GM21825 (cell line): ENCODE results near the gene AMZ2.
"Not testable (repeated sequence)": the region's sequence is repeated elsewhere in the genome, so short reads cannot be mapped to it uniquely, and the experiment has no call there.

ENCODE experiments used
- ATAC-seq: cut with Tn5 transposase; IDR thresholded peaks from one replicate; pipeline ENCODE4 v1.9.1; 2021; ENCODE audit warnings: mild to moderate bottlenecking, moderate library complexity; ENCODE audit not compliant: unreplicated experiment

The AMZ2 gene

DNA sequence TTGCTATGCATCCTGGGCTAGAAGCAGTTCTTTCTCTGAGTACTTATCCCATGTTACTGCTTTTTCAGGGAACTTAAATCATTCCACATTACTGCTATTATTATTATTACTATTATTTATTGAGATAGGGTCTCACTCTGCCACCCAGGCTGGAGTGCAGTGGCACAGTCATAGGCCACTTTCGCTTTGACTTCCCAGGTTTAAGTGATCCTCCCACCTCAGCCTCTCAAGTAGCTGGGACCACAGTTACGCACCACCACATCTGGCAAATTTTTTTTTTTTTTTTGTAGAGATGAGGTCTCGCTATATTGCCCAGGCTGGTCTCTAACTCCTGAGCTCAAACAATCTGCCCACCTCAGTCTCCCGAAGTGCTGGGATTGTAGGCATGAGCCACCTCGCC is 28.4 kb upstream of the AMZ2 start:
- not testable (repeated sequence) for ATAC-seq

- ATAC-seq = not testable (repeated sequence)
Observed at GRCh38 chr17:68220186-68220585, 27.7 kb upstream of the AMZ2 start.

GRCh38 chr17:68220786-68221185 is 27.1 kb upstream of the AMZ2 start:
- ATAC-seq = not testable (repeated sequence)

DNA sequence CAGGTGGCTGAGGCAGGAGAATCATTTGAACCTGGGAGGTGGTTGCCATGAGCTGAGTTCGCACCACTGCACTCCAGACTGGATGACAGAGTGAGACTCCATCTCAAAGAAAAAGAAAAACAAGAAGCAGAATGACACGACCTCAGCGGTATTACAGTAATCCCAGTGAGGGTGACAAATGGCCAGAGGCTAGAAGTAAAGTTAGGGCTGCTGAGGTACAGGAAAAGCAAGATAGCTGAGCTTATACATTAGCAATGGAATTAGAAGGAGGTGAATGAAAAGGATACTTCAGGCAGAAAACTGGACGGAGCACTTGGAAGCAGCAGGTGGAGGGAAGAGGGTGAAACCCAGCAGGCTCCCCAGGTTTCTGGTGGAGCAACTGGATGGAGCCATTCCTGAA is 26.1 kb upstream of the AMZ2 start:
- ATAC-seq = no peak

DNA sequence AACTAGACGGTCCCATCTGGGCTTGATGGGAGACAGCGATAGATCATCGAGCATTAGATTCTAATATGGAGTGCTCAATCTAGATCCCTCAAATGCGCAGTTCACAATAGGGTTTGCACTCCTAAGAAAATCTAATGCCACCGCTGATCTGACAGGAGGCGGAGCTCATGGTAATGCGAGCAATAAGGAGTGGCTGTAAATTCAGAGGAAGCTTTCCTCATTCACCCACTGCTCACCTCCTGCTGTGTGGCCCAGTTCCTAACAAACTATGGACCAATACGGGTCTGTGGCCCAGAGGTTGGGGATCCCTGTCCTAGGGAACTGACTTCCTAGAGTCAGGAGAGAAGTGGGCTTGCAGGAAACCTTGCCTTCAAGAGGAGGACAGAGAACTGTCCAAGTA is 25.2 kb upstream of the AMZ2 start:
- ATAC-seq = no peak

DNA sequence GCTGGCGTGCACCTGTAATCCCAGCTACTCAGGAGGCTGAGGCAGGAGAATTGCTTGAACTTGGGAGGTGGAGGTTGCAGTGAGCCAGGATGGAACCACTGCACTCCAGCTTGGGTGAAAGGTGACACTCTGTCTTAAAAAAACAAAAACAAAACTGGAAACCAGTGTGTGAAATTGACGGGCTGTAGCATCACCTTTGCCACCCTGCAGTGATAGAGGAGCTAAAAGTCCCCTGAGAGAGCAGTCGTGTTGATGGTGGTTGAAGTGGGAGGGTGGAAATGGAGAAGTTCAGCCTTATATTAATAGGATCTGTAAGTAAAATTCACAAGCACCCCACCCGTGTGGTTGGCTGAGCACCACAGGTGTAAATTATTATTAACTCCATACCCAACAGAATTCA is 22.8 kb upstream of the AMZ2 start:
- ATAC-seq = not testable (repeated sequence)

DNA sequence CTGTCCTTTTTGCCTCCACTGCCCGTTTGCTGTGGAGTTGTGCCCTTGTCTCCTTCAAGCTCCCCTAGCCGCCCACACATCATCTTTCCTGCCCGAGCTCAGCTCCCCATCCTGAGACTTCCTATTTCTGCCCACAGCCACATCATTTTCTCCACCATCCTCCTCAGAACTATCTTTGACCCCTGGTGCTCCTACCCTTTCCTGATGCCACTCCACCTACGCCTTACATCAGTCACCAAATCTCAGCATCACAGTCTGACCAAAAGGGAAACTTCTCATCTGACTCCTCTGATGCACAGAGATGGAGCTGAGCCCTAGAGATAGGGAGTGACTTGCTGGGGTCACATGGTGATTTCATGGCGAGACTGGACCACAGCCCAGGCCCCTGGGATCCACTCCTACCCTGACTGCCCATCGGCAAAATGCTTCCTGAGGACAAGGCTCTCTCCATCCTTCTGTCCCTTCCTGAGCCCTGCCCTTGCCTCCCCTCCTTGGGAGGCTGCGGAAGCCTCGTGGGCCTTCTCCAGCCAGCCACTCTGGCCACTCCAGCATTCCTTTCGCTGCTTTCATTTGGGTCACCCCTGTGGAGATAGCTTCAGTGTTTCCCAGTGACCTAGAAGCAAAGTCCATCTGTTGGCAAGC is 19.7 kb upstream of the AMZ2 start:
- not testable (repeated sequence) for ATAC-seq

DNA sequence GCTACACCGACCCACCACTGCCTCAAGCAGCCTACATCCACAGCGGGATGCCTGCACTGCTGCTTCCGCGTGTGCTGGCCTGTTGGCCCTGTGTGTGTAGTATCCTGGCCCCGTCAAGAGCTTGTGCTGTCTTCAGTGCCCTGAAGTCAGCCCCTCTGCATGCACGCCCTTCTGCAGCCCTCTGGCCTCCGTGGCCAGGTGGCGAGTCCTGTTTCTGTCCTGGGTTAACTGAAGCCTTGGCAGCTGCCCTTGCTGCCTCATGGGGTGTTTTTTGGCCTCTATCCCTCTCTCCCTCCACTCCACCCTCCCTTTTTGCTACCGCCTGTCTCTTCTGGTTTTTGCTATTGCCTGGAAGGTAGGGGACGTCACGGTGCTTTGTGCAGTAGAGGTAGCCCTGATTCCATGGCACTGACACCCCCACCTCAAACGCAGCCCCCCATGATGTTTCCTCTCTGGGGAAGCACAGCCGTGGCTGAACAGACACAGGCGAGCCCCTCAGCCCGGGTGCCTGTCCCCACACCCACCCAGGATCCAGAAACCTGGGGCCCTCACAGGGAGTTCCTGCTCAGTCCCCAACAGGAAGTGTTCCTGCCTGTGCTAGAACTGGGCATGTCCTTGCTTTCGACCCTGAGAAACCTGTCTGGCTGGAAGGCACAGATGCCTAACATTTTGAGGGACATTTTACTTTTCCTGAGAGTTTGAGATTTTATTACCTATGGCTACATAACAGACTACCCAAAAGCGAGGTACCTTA is 18.8 kb upstream of the AMZ2 start:
- no peak for ATAC-seq

- no peak for ATAC-seq
Observed at GRCh38 chr17:68229619-68230018, 18.2 kb upstream of the AMZ2 start.

DNA sequence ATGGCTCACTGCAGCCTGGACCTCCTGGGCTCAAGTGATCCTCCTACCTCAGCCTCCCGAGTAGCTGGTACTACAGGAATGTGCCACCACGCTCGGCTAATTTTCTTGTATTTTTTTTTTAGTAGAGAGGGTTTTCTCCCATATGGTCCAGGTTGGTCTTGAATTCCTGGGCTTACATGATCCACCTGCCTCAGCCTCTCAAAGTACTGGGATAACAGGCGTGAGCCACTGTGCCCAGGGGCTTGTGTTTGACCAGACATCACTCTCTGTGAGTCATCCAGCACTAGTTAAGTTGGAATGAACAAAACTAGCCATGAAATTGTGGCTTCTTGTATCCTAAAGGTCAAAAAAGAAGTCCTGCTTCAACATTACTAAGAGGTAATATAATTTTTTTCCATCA is 16.7 kb upstream of the AMZ2 start:
- ATAC-seq = not testable (repeated sequence)

DNA sequence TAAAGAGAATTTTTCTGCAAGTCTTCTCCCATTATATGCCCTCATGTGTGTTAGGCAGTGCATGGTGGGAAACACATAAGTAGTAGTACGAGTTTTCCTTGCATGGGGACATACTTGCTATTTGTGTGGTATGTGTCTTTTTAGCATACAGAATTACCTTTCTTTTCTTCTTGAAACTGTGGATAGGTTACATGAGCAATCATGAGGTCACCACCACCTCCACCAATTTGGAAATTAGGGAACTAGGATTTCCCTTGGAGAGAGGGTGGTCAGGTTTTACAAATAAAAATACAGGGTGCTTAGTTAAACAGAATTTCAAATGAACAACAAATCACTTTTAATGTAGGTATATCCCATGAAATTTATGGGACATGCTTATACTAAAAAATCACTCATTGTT is 16.3 kb upstream of the AMZ2 start:
- ATAC-seq = no peak

DNA sequence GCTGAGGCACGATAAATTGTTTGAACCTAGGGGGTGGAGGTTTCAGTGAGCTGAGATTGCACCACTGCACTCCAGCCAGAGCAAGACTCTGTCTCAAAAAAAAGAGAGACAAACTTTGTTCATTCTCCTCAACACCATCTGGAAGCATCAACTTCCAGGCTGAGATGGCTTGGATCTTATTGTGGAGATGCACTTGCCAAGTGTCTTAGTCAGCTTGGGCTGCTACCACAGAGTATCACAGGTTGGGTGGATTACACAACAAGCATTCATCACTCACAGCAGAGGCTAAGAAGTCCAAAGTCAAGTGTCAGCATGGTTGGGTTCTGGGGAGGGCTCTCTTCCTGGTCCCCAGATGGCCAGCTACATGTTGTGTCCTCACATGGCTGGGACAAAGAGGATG is 15.1 kb upstream of the AMZ2 start:
- not testable (repeated sequence) for ATAC-seq

- not testable (repeated sequence) for ATAC-seq
Observed at GRCh38 chr17:68234726-68235335, 13.0 kb upstream of the AMZ2 start.

DNA sequence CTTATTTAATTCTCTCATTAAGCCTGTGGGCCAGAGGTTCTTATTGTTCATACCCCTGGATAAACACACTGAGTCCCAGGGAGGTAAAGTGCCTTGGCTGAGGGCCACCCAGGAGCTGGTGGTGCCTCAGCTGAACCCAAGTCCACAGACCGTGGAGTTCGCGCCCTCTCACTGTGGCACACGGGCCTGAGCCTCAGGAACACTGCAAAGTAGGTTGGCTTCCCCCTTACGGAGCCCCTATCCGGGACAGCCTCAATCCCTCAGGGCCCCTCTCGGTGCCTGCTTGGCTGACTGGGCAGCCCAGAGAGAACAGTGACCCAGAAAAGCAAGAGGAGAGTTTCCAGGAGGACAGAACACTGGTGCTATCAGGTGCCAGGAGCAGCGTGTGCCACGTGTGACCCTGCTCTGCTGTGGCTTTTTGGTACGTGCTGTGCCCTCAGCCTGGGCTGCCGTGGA is 12.5 kb upstream of the AMZ2 start:
- ATAC-seq = not testable (repeated sequence)

GRCh38 chr17:68237369-68238163 is 10.3 kb upstream of the AMZ2 start:
- peak; percentile 60 for ATAC-seq

DNA sequence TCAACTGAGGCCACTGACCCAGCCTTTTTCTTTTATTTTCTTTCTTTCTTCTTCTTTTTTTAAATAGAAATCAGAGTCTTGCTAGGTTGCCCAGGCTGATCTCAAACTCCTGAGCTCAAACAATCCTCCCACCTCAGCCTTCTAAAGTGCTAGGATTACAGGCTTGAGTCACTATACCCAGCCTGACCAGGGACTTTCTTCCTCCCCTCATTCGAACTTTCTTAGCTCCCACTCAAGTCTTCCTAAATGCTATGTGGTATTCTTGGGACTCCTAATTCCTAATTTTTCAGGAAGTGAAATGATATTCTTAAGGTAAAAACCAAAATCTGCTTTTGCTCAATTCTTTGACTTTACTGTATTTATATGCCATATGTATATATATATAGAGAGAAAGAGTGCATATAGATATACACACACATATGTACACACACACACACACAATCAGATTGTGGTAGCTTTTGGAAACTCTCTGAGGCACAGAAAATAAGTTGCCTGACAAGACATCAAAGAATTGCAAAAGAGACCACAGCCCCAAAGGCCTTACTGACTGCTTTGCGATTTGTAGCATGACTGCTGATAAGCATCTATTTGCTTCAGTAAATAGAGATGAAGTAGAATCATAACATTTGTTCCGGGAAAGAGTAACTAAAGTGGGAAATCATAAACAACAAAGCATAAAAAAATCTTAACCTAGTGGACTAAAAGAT is 9.5 kb upstream of the AMZ2 start:
- ATAC-seq = peak; percentile 4

- no peak for ATAC-seq
Observed at GRCh38 chr17:68238871-68239253, 9.0 kb upstream of the AMZ2 start.

- no peak for ATAC-seq
Observed at GRCh38 chr17:68239632-68240366, 8.0 kb upstream of the AMZ2 start.

DNA sequence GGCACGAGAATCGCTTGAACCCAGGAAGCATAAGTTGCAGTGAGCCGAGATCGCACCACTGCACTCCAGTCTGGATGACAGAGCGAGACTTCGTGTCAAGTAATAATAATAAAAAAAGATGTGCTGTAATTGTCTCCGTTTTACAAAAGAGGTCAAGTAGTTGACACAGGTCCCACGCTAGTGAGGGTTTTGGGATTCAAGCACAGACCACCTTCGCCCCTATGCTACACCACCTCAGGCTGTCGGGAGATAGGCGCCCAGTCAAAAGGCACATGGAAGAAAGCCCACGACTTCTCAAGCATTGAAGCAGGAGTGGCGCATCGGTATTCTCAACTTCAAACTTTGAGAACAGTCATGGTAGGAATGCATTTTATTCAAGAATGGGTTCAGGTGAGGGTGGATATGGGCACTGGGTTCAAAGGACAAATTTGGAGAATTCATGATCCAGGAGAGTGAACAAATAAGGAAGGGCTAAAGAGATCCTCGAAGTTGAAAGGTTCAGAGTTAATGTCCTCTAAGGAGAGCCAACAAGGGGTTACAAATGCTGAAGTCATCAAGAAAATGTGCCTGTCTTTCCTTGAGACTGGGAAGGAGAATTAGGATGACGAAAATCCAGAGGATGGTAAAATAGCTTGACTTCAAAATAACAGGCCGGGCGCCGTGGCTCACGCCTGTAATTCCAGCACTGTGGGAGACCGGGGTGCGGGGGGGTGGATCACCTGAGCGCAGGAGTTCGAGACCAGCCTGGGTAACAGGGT is 1.4 kb upstream of the AMZ2 start:
- ATAC-seq = no peak
